Vagina (tissue), 2 donors: ENCODE measurements around the gene MCAM.

Source experiments
- CTCF ChIP-seq, 3 experiments: fragments of 450-650 bp in 2 of 3; fragments of 200-600 bp in 1 of 3; sonication (generic) in 1 of 3; IDR thresholded peaks; one replicate each; pipeline ENCODE4 v1.5.1; 2017 to 2019; ENCODE audit warnings: antibody characterized with exemption in 3 of 3, mild to moderate bottlenecking in 2 of 3, moderate library complexity in 2 of 3
- POLR2A ChIP-seq, 2 donors: fragments of 450-650 bp; IDR thresholded peaks; one replicate each; pipeline ENCODE4 v1.6.1; 2017; ENCODE audit warnings: antibody characterized with exemption in 2 of 2, mild to moderate bottlenecking in 2 of 2, moderate library complexity in 2 of 2
- POLR2AphosphoS5 ChIP-seq, 2 donors: sonication (generic); formaldehyde crosslinking; IDR thresholded peaks; one replicate each; pipeline ENCODE4 v1.9.0; 2017; ENCODE audit warnings: antibody characterized with exemption in 2 of 2, mild to moderate bottlenecking in 2 of 2, low read depth in 1 of 2; ENCODE audit not compliant: insufficient read depth in 1 of 2

GRCh38 chr11:119347242-119347641, 30.3 kb upstream of the MCAM start:
- TF ChIP-seq POLR2A (IDR thresholded peaks at IDR 0.05) (no peak), CTCF (IDR thresholded peaks at IDR 0.05) (no peak), POLR2AphosphoS5 (IDR thresholded peaks at IDR 0.05; ENCODE audit: insufficient read depth in 1 of 2, low read depth in 1 of 2) (no peak)
